HG03135 (cell line): ENCODE results near the gene DBNDD2.

ENCODE experiments used
- ATAC-seq: cut with Tn5 transposase; IDR thresholded peaks from one replicate; pipeline ENCODE4 v1.9.1; 2021; ENCODE audit warnings: mild to moderate bottlenecking, moderate library complexity; ENCODE audit not compliant: unreplicated experiment

DBNDD2 gene

GRCh38 chr20:45377269-45377668 lies 30.8 kb upstream of the DBNDD2 start:
- no peak for ATAC-seq

- ATAC-seq, result no peak
Measured at GRCh38 chr20:45378191-45378590, 29.9 kb upstream of the DBNDD2 start, which contains the start of gene TP53TG5. Gene TP53TG5 (minus strand): TSS chr20:45378325. CDS start chr20:45378236, 89 bp downstream.

- ATAC-seq, result no peak
Measured at GRCh38 chr20:45387274-45387673, 20.8 kb upstream of the DBNDD2 start.

- ATAC-seq, result no peak
Measured at GRCh38 chr20:45390931-45391330, 17.2 kb upstream of the DBNDD2 start.

GRCh38 chr20:45391559-45391958 lies 16.5 kb upstream of the DBNDD2 start:
- ATAC-seq, result no peak

- no peak for ATAC-seq
Measured at GRCh38 chr20:45392733-45393132, 15.4 kb upstream of the DBNDD2 start.

- ATAC-seq, result no peak
Measured at GRCh38 chr20:45394221-45395113, 13.6 kb upstream of the DBNDD2 start.

GRCh38 chr20:45395114-45395415 lies 13.0 kb upstream of the DBNDD2 start:
- no peak for ATAC-seq

GRCh38 chr20:45399018-45399417 lies 9.1 kb upstream of the DBNDD2 start:
- no peak for ATAC-seq

- no peak for ATAC-seq
Measured at GRCh38 chr20:45400346-45401031, 7.6 kb upstream of the DBNDD2 start.

GRCh38 chr20:45402946-45403345 lies 5.1 kb upstream of the DBNDD2 start:
- ATAC-seq, result no peak

GRCh38 chr20:45404438-45404837 lies 3.7 kb upstream of the DBNDD2 start:
- ATAC-seq, result no peak

GRCh38 chr20:45405571-45406259 lies 2.4 kb upstream of the DBNDD2 start:
- no peak for ATAC-seq

- no peak for ATAC-seq
Measured at GRCh38 chr20:45406260-45407066, 1.6 kb upstream of the DBNDD2 start.

GRCh38 chr20:45407067-45407745 lies 883 bp upstream of the DBNDD2 start:
- ATAC-seq, result no peak

- ATAC-seq, result no peak
Measured at GRCh38 chr20:45408646-45409213, 641 bp downstream of the DBNDD2 start.

- no peak for ATAC-seq
Measured at GRCh38 chr20:45409521-45410272, 1.6 kb downstream of the DBNDD2 start.

GRCh38 chr20:45410887-45411286 lies 2.8 kb downstream of the DBNDD2 start:
- no peak for ATAC-seq

GRCh38 chr20:45412653-45413052 lies 4.6 kb downstream of the DBNDD2 start:
- ATAC-seq, result no peak
